ENCODE results near the gene NRM. TPM values are rescaled to one million over a fixed set of nuclear protein-coding genes. Genes with fewer than 3 reads are reported as not detected.
A peak's percentile ranks its signal among the peaks of the same experiment; 100 is the strongest.

Gene NRM
- total and polyA plus RNA-seq, 2 of the 13 experiments (the other 11 are each of a cell fraction or from before 2014, with no cell fraction given), result 12.5 to 16.0 TPM

- TF ChIP-seq PBX2 (CRISPR knock-in tag; IDR thresholded peaks at IDR 0.05), result no peak
Observed at GRCh38 chr6:30719791-30720737, 29.3 kb upstream of the NRM start, which contains the start of gene TUBB (continued).

GRCh38 chr6:30719356-30719755, 28.6 kb upstream of the NRM start:
- Histone ChIP-seq H4K20me1 (ENCODE audit: insufficient read depth, low read length) (peaks cover 29% of the 10 kb centered on the region), H3K27me3 (ENCODE audit: control insufficient read depth in 1 of 2, insufficient read depth in 2 of 2, low read length in 2 of 2) (no peaks in the 10 kb centered on the region; a peak in 1 of 5 replicates), H3K9ac (ENCODE audit: insufficient read depth, low read depth, low read length) (peak overlapping the region; percentile 75), H3K4me2 (ENCODE audit: low read depth, low read length) (peak overlapping the region; percentile 96), H3K9me3 (ENCODE audit: low read length) (no peaks in the 10 kb centered on the region), H3K36me3 (replicated peaks in 1 of 2; ENCODE audit: control insufficient read depth in 1 of 2, insufficient read depth in 2 of 2, low read length in 2 of 2) (peaks cover 10 to 21% of the 10 kb centered on the region in 2 experiments), H2AFZ (ENCODE audit: low read length) (peak overlapping the region; percentile 55), H3K4me3 (replicated peaks in 1 of 3; ENCODE audit: insufficient read depth in 1 of 3, low read depth in 2 of 3, low read length in 3 of 3) (peak overlapping the region; percentile 57 to 89 (median 81)), H3K27ac (ENCODE audit: extremely low read length, insufficient read depth, low read length) (peak overlapping the region; percentile 69), H3K4me1 (ENCODE audit: insufficient read depth, low read length) (peaks cover 58% of the 10 kb centered on the region), H3K79me2 (ENCODE audit: insufficient read depth, low read length) (peaks cover 46% of the 10 kb centered on the region)
- POLR2A ChIA-PET, result interaction anchor here (0.9 to 2.9 kb wide), 6 partner anchors 12 to 104 kb away, joined by 3 to 43 read pairs (median 4); partner anchors contain the start of gene IER3
- WGBS (ENCODE audit: low lambda C conversion rate), result 26% methylated on average over 8 of the region's 8 CpGs
- FAIRE-seq (no peak), ATAC-seq (no peak), DNase-seq (ENCODE audit: low spot score) (no peak)
- in situ Hi-C loops (cut with HindIII; ENCODE audit: extremely low pct_ligation_motif_present, low pct_unique_long_range_greater_than_20kb) (no loop called here), intact Hi-C loops (cut with micrococcal nuclease; ENCODE audit: unreplicated experiment) (no loop called here)
- no TSS peak for BruUV-seq (replicated peaks)
- CTCF ChIA-PET (ENCODE audit: low intra/inter-chr PET ratio, low total read pairs), result no interaction called here
- no peak for TF ChIP-seq REXO4 (CRISPR knock-in tag; IDR thresholded peaks at IDR 0.05; ENCODE audit: borderline replicate concordance)
- no peak for TF ChIP-seq ARHGAP35 (CRISPR knock-in tag; IDR thresholded peaks at IDR 0.05; ENCODE audit: borderline replicate concordance)
- TF ChIP-seq SMAD1 (CRISPR knock-in tag; IDR thresholded peaks at IDR 0.05; ENCODE audit: borderline replicate concordance, low read depth), result no peak
- TF ChIP-seq ZFP1 (CRISPR knock-in tag; IDR thresholded peaks at IDR 0.05), result no peak
- no peak for TF ChIP-seq ZNF329 (CRISPR knock-in tag; IDR thresholded peaks at IDR 0.05; ENCODE audit: low read depth)
- 0 out of 2 replicates have a peak, but pooled peaks have one; percentile 18 for TF ChIP-seq ZNF670 (CRISPR knock-in tag; IDR thresholded peaks at IDR 0.05; ENCODE audit: borderline replicate concordance)
- no peak for TF ChIP-seq HOXA7 (CRISPR knock-in tag; IDR thresholded peaks at IDR 0.05)
- 0 out of 2 replicates have a peak, but pooled peaks have one; percentile 22 for TF ChIP-seq ZNF124 (CRISPR knock-in tag; IDR thresholded peaks at IDR 0.05)
- TF ChIP-seq TAF15 (IDR thresholded peaks at IDR 0.05; ENCODE audit: low read depth, low read length, poor library complexity, severe bottlenecking), result no peak
- TF ChIP-seq SP140L (CRISPR knock-in tag; IDR thresholded peaks at IDR 0.05; ENCODE audit: borderline replicate concordance), result no peak
- no peak for TF ChIP-seq BORCS8-MEF2B (CRISPR knock-in tag; IDR thresholded peaks at IDR 0.05)
- 0 out of 2 replicates have a peak, but pooled peaks have one; percentile 4 for TF ChIP-seq ZNF503 (CRISPR knock-in tag; IDR thresholded peaks at IDR 0.05)
- TF ChIP-seq TSC22D2 (CRISPR knock-in tag; IDR thresholded peaks at IDR 0.05; ENCODE audit: borderline replicate concordance), result no peak
- TF ChIP-seq ZSCAN29 (CRISPR knock-in tag; conservative IDR thresholded peaks at IDR 0.05), result no peak
- TF ChIP-seq ZSCAN25 (CRISPR knock-in tag; IDR thresholded peaks at IDR 0.05), result peak; percentile 25; the same call in 1 of the 2 replicates
- TF ChIP-seq REL (CRISPR knock-in tag; conservative IDR thresholded peaks at IDR 0.05), result no peak
- no peak for TF ChIP-seq NKX3-1 (CRISPR knock-in tag; IDR thresholded peaks at IDR 0.05)
- TF ChIP-seq MIXL1 (CRISPR knock-in tag; IDR thresholded peaks at IDR 0.05), result no peak
- TF ChIP-seq CAMTA2 (CRISPR knock-in tag; IDR thresholded peaks at IDR 0.05; ENCODE audit: borderline replicate concordance), result no peak
- 0 out of 2 replicates have a peak, but pooled peaks have one; percentile 19 for TF ChIP-seq NFIC (IDR thresholded peaks at IDR 0.05; ENCODE audit: low read length)

Data from HepG2 (cell line).